H1 (cell line): Measurements from ENCODE around the gene HOXC13. TPM values are rescaled to one million over a fixed set of nuclear protein-coding genes. Genes with fewer than 3 reads are reported as not detected.
A peak's percentile ranks its signal among the peaks of the same experiment; 100 is the strongest.

Experiments
- CTCF ChIA-PET: fragments of 300-600 bp; sonication (Branson Sonifier 250); formaldehyde crosslinking; loops from one replicate; lab custom pipeline; 2021; ENCODE audit not compliant: partially characterized antibody; lab: Charles Lee
- POLR2A ChIA-PET: fragments of 300-600 bp; sonication (Branson Sonifier 250); formaldehyde crosslinking; loops from one replicate; lab custom pipeline; 2021; ENCODE audit warnings: inconsistent platforms; ENCODE audit not compliant: partially characterized antibody; lab: Charles Lee
- DNase-seq, 2 experiments: peaks; one replicate each; pipeline versions ENCODE4 v3.0.0 to v3.0.0-alpha.2; 2010 to 2022; ENCODE audit warnings: low spot score in 2 of 2, low read depth in 1 of 2, mixed read lengths in 1 of 2
- FAIRE-seq: peaks from 2 replicates; lab custom pipeline; 2011; peaks lifted over from hg19 to GRCh38; lab: Jason Lieb, UNC
- H2AFZ ChIP-seq: 2 replicates; pipeline ENCODE4 v1.8.1; 2012; ENCODE audit warnings: low read length, inconsistent platforms
- H2AK5ac ChIP-seq: 2 replicates; pipeline ENCODE4 v1.6.1; 2013; ENCODE audit warnings: low read depth, low read length
- H2BK120ac ChIP-seq: replicated peaks from 2 replicates; pipeline ENCODE3; 2013; ENCODE audit warnings: low read depth, low read length, inconsistent platforms
- H2BK12ac ChIP-seq: 2 replicates; pipeline ENCODE4 v1.6.1; 2013; ENCODE audit warnings: low read depth, low read length
- H2BK15ac ChIP-seq: 2 replicates; pipeline ENCODE4 v1.6.1; 2013; ENCODE audit warnings: low read length
- H2BK20ac ChIP-seq: 2 replicates; pipeline ENCODE4 v1.6.1; 2013; ENCODE audit warnings: low read length
- H2BK5ac ChIP-seq: 2 replicates; pipeline ENCODE4 v1.6.1; 2013; ENCODE audit warnings: low read depth, low read length
- H3K14ac ChIP-seq: 2 replicates; pipeline ENCODE4 v1.6.1; 2013; ENCODE audit warnings: inconsistent platforms; ENCODE audit not compliant: insufficient read length
- H3K18ac ChIP-seq: 2 replicates; pipeline ENCODE4 v1.6.1; 2013; ENCODE audit warnings: low read length; ENCODE audit errors: extremely low read depth
- H3K23ac ChIP-seq: 2 replicates; pipeline ENCODE4 v1.6.1; 2013; ENCODE audit warnings: inconsistent platforms; ENCODE audit not compliant: insufficient read length
- H3K23me2 ChIP-seq: 2 replicates; pipeline ENCODE4 v1.6.1; 2013; ENCODE audit warnings: low read depth, low read length
- H3K27ac ChIP-seq: 2 replicates; pipeline ENCODE4 v1.6.1; 2011; ENCODE audit warnings: low read depth, low read length, inconsistent platforms
- H3K27me3 ChIP-seq, 4 experiments: replicated peaks in 1 of 4; 1 replicate in 1 of 4; 2 replicates in 3 of 4; pipeline versions ENCODE4 v1.6.1 to v1.8.1; 2011 to 2013; ENCODE audit warnings: low read length in 3 of 4, mild to moderate bottlenecking in 3 of 4, inconsistent platforms in 2 of 4, mixed read lengths in 2 of 4, moderate library complexity in 1 of 4; ENCODE audit not compliant: control insufficient read depth in 3 of 4, insufficient read depth in 3 of 4; ENCODE audit errors: extremely low read depth in 1 of 4
- H3K36me3 ChIP-seq, 4 experiments: 2 replicates each; pipeline versions ENCODE4 v1.6.1 to v1.8.1; 2011 to 2013; ENCODE audit warnings: mild to moderate bottlenecking in 4 of 4, low read length in 3 of 4, moderate library complexity in 2 of 4, control low read depth in 1 of 4, inconsistent platforms in 1 of 4; ENCODE audit not compliant: insufficient read depth in 4 of 4, control insufficient read depth in 2 of 4
- H3K4ac ChIP-seq: replicated peaks from 2 replicates; pipeline ENCODE3; 2013; ENCODE audit warnings: low read length, low read depth, mixed read lengths, inconsistent platforms; ENCODE audit not compliant: insufficient read length
- H3K4me1 ChIP-seq, 4 experiments: replicated peaks in 1 of 4; 1 replicate in 1 of 4; 2 replicates in 3 of 4; pipeline versions ENCODE4 v1.6.1 to v1.8.1; 2011 to 2013; ENCODE audit warnings: low read length in 3 of 4, inconsistent platforms in 2 of 4, mixed read lengths in 1 of 4; ENCODE audit not compliant: insufficient read depth in 4 of 4, control insufficient read depth in 3 of 4
- H3K4me2 ChIP-seq, 2 experiments: 2 replicates each; pipeline versions ENCODE4 v1.6.1 to v1.8.1; 2011 to 2013; ENCODE audit warnings: low read depth in 2 of 2, low read length in 2 of 2, control low read depth in 1 of 2, inconsistent platforms in 1 of 2, mild to moderate bottlenecking in 1 of 2; ENCODE audit not compliant: insufficient read depth in 1 of 2
- H3K4me3 ChIP-seq, 4 experiments: fragments of 200-600, 300-600 bp in 1 of 4; sonication (generic), shearing (Covaris generic), sonication (Bioruptor Twin) in 1 of 4; 2 replicates each; pipeline versions ENCODE4 v1.5.1 to v1.8.1; 2011 to 2016; ENCODE audit warnings: low read length in 4 of 4, low read depth in 3 of 4, control low read depth in 2 of 4, inconsistent platforms in 2 of 4, mild to moderate bottlenecking in 2 of 4, mixed read lengths in 1 of 4, moderate library complexity in 1 of 4; ENCODE audit not compliant: insufficient read depth in 2 of 4; ENCODE audit errors: extremely low read depth in 1 of 4
- H3K56ac ChIP-seq: replicated peaks from 2 replicates; pipeline ENCODE3; 2013; ENCODE audit warnings: low read depth, mild to moderate bottlenecking, mixed read lengths, low read length, inconsistent platforms; ENCODE audit not compliant: insufficient read length
- H3K79me1 ChIP-seq: 2 replicates; pipeline ENCODE4 v1.6.1; 2013; ENCODE audit warnings: low read depth, low read length, control low read depth
- H3K79me2 ChIP-seq, 2 experiments: 2 replicates each; pipeline versions ENCODE4 v1.6.1 to v1.8.1; 2012 to 2013; ENCODE audit warnings: low read length in 2 of 2, mild to moderate bottlenecking in 2 of 2, inconsistent platforms in 1 of 2; ENCODE audit not compliant: insufficient read depth in 2 of 2, control insufficient read depth in 1 of 2
- H3K9ac ChIP-seq, 4 experiments: replicated peaks in 1 of 4; 1 replicate in 1 of 4; 2 replicates in 3 of 4; pipeline versions ENCODE4 v1.6.1 to v1.8.1; 2011 to 2013; ENCODE audit warnings: low read depth in 3 of 4, low read length in 3 of 4, control low read depth in 2 of 4, mild to moderate bottlenecking in 2 of 4, moderate library complexity in 2 of 4, inconsistent platforms in 1 of 4; ENCODE audit errors: extremely low read depth in 1 of 4
- H3K9me3 ChIP-seq, 2 experiments: 2 replicates each; pipeline versions ENCODE4 v1.6.1 to v1.8.1; 2012 to 2013; ENCODE audit warnings: mild to moderate bottlenecking in 2 of 2, moderate library complexity in 2 of 2, control low read depth in 1 of 2, inconsistent platforms in 1 of 2, low read depth in 1 of 2, low read length in 1 of 2, mixed read lengths in 1 of 2; ENCODE audit not compliant: insufficient read depth in 2 of 2
- H4K20me1 ChIP-seq, 2 experiments: replicated peaks in 1 of 2; 2 replicates each; pipeline versions ENCODE3 to v1.8.1; 2011 to 2013; ENCODE audit warnings: inconsistent platforms in 2 of 2, low read length in 2 of 2, mild to moderate bottlenecking in 1 of 2; ENCODE audit not compliant: insufficient read depth in 2 of 2, control insufficient read depth in 1 of 2
- H4K5ac ChIP-seq: 2 replicates; pipeline ENCODE4 v1.6.1; 2013; ENCODE audit warnings: low read length, low read depth, mixed read lengths, inconsistent platforms; ENCODE audit not compliant: insufficient read length
- H4K8ac ChIP-seq: 2 replicates; pipeline ENCODE4 v1.8.0; 2013; ENCODE audit warnings: mild to moderate bottlenecking, moderate library complexity, low read length, inconsistent platforms; ENCODE audit not compliant: insufficient read depth; ENCODE audit errors: extremely low read depth
- H4K91ac ChIP-seq: replicated peaks from 2 replicates; pipeline ENCODE3; 2013; ENCODE audit warnings: low read length, mixed read lengths, inconsistent platforms; ENCODE audit not compliant: insufficient read length
- ATF3 ChIP-seq: IDR thresholded peaks from 2 replicates; pipeline ENCODE4 v1.6.1; 2011; ENCODE audit warnings: low read depth, mild to moderate bottlenecking, low read length; ENCODE audit not compliant: insufficient read depth
- CBX8 ChIP-seq: fragments of 300-800, 300-1000 bp; sonication (generic); IDR thresholded peaks from 2 replicates; pipeline ENCODE4 v1.7.1; 2016; ENCODE audit warnings: low read depth, low read length, borderline replicate concordance
- CTCF ChIP-seq, 3 experiments: IDR thresholded peaks; 1 replicate in 2 of 3; 2 replicates in 1 of 3; pipeline versions ENCODE4 v1.5.1 to v1.6.1; 2011; ENCODE audit warnings: low read length in 3 of 3, mild to moderate bottlenecking in 3 of 3, inconsistent platforms in 2 of 3, low read depth in 1 of 3, moderate library complexity in 1 of 3; ENCODE audit not compliant: insufficient read depth in 1 of 3; ENCODE audit errors: control extremely low read depth in 1 of 3
- EP300 ChIP-seq, 2 experiments: IDR thresholded peaks; 1 replicate in 1 of 2; 2 replicates in 1 of 2; pipeline ENCODE4 v1.6.1; 2011 to 2012; ENCODE audit warnings: low read depth in 2 of 2, low read length in 2 of 2, mild to moderate bottlenecking in 2 of 2, borderline replicate concordance in 1 of 2, inconsistent platforms in 1 of 2, moderate library complexity in 1 of 2
- RNF2 ChIP-seq: fragments of 200-900, 300-1000 bp; sonication (generic); IDR thresholded peaks from 2 replicates; pipeline ENCODE4 v1.7.1; 2016; ENCODE audit warnings: borderline replicate concordance, low read depth, mild to moderate bottlenecking, antibody characterized with exemption, low read length; ENCODE audit not compliant: poor library complexity, severe bottlenecking; ENCODE audit errors: missing control alignments
- SIN3A ChIP-seq, 2 experiments: IDR thresholded peaks in 1 of 2; conservative IDR thresholded peaks in 1 of 2; 2 replicates each; pipeline ENCODE4 v1.6.1; 2011 to 2012; ENCODE audit warnings: low read length in 2 of 2, improper control_type of control experiment in 1 of 2, low read depth in 1 of 2, mild to moderate bottlenecking in 1 of 2
- TCF12 ChIP-seq: IDR thresholded peaks from 2 replicates; pipeline ENCODE4 v1.6.1; 2011; ENCODE audit warnings: low read depth, mild to moderate bottlenecking, low read length
- polyA plus RNA-seq, 7 experiments: library from polyadenylated mRNA; depleted of rRNA in 3 of 7; stranded (reverse) in 5 of 7; unstranded in 2 of 7; fragments of >200 nt in 5 of 7; fragments of 200-250 nt in 2 of 7; gene quantifications; 1 replicate in 5 of 7; 2 replicates in 1 of 7; 4 replicates in 1 of 7; pipeline versions ENCODE4 v1.2.1 to v1.2.3, GENCODE V29; 2011 to 2013; ENCODE audit warnings: missing spikeins in 2 of 7, mixed read lengths in 2 of 7
- total RNA-seq: library from RNA; stranded (reverse); fragmentation: NEBNext Ultra II Directional; extraction: Animal tissue kit (Norgen Biotek cat#: 25700); gene quantifications from 2 replicates; pipeline ENCODE4 v1.2.1, GENCODE V29; 2021

Gene HOXC13
- total and polyA plus RNA-seq, 2 of the 8 experiments (the other 6 are each of a cell fraction or from before 2014, with no cell fraction given): 0.02 TPM; not detected in 1

- no peak overlapping the region for H2BK120ac ChIP-seq
- no peak overlapping the region for H3K9ac ChIP-seq
- no peak overlapping the region for H3K14ac ChIP-seq
- POLR2A ChIA-PET: interaction anchor here (1.0 to 1.2 kb wide), 2 partner anchors 12 to 27 kb away, joined by 3 read pairs; no protein-coding TSS in a partner anchor
- no peak for FAIRE-seq
- H2AK5ac ChIP-seq: no peak overlapping the region
- no peak overlapping the region for H2AFZ ChIP-seq
- CTCF ChIA-PET: interaction anchor here (0.7 to 2.5 kb wide), 3 partner anchors 11 to 172 kb away, joined by 3 to 9 read pairs (median 7); partner anchors contain the start of gene HOXC10
- H2BK12ac ChIP-seq: no peak overlapping the region
- H3K23ac ChIP-seq: no peak overlapping the region
- no peak overlapping the region for H3K27ac ChIP-seq
- H4K91ac ChIP-seq: no peak overlapping the region
- peaks cover 0 to 4% (median 0%) of the 10 kb centered on the region in 4 experiments; a peak in 1 of 8 replicates for H3K36me3 ChIP-seq
- peaks cover 12 to 28% of the 10 kb centered on the region in 2 experiments for H4K20me1 ChIP-seq
- H4K5ac ChIP-seq: no peak overlapping the region
- DNase-seq: peak in 1 of 2 experiments; percentile 19
- no peaks in the 10 kb centered on the region for H3K79me2 ChIP-seq
- H3K23me2 ChIP-seq: no peaks in the 10 kb centered on the region
- no peak overlapping the region for H2BK20ac ChIP-seq
- no peak overlapping the region for H3K4ac ChIP-seq
- H2BK5ac ChIP-seq: no peak overlapping the region
- no peak overlapping the region; the same call in 1 of the 2 replicates for H2BK15ac ChIP-seq
- no peak overlapping the region for H3K18ac ChIP-seq
- H3K4me2 ChIP-seq: no peak overlapping the region
- H4K8ac ChIP-seq: no peak overlapping the region
- H3K4me3 ChIP-seq: no peak overlapping the region
- H3K79me1 ChIP-seq: no peaks in the 10 kb centered on the region
- H3K9me3 ChIP-seq: no peaks in the 10 kb centered on the region
- H3K4me1 ChIP-seq: peaks cover 0 to 6% (median 5%) of the 10 kb centered on the region in 4 experiments; a peak in 4 of 7 replicates
- H3K56ac ChIP-seq: no peak overlapping the region
- H3K27me3 ChIP-seq: peaks cover 91 to 100% (median 97%) of the 10 kb centered on the region in 4 experiments
- TF ChIP-seq EP300 (IDR thresholded peaks at IDR 0.05; ENCODE audit: borderline replicate concordance in 1 of 2, low read depth in 2 of 2, low read length in 2 of 2): no peak
- no peak for TF ChIP-seq TCF12
- no peak for TF ChIP-seq CTCF (IDR thresholded peaks at IDR 0.05; ENCODE audit: control extremely low read depth in 1 of 3, insufficient read depth in 1 of 3, low read depth in 1 of 3, low read length in 3 of 3)
- 0 out of 2 replicates have a peak, but pooled peaks have one; percentile 5 for TF ChIP-seq CBX8
- TF ChIP-seq SIN3A (conservative IDR thresholded peaks at IDR 0.05 in 1 of 2, IDR thresholded peaks at IDR 0.05 in 1 of 2; ENCODE audit: low read depth in 1 of 2, low read length in 2 of 2): no peak
- no peak for TF ChIP-seq ATF3
- peak; percentile 62 for TF ChIP-seq RNF2
- TF ChIP-seq, all 59 proteins: peak for 2
Measured at GRCh38 chr12:53941187-53941586, 2.6 kb downstream of the HOXC13 start.
